Measurements from ENCODE around the gene NFE2L2. TPM values are rescaled to one million over a fixed set of nuclear protein-coding genes. Genes with fewer than 3 reads are reported as not detected.
"Not testable (repeated sequence)": the region's sequence is repeated elsewhere in the genome, so short reads cannot be mapped to it uniquely, and the experiment has no call there.

NFE2L2 gene
- polyA plus RNA-seq, 4 donors, result 56.7 to 94.2 (median 75.2) TPM

DNA sequence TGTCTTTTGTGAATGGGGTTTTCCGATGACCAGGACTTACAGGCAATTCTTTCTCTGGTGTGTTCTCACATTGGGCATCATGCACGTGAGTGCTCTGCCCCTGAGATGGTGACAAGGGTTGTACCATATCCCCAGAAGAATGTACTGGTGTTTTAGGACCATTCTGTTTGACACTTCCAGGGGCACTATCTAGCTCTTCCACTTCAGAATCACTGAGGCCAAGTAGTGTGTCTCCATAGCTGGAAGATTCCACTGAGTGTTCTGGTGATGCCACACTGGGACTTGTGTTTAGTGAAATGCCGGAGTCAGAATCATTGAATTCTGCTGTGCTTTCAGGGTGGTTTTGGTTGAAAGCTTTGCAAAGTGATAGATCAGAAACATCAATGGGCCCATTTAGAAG, 33.3 kb downstream of the NFE2L2 start:
- DNase-seq, result no peak
- Histone ChIP-seq H3K4me1 (ENCODE audit: control insufficient read depth in 3 of 3, insufficient read depth in 2 of 3, low read depth in 1 of 3, low read length in 2 of 3) (peaks cover 0 to 4% (median 0%) of the 10 kb centered on the region in 3 donors), H3K36me3 (ENCODE audit: control insufficient read depth in 3 of 3, insufficient read depth in 2 of 3, low read depth in 1 of 3, low read length in 3 of 3) (peaks cover 10 to 29% (median 23%) of the 10 kb centered on the region in 3 donors), H3K4me3 (ENCODE audit: low read depth in 1 of 3, low read length in 3 of 3) (no peak overlapping the region), H3K9me3 (ENCODE audit: control insufficient read depth in 2 of 2, insufficient read depth in 1 of 2, low read depth in 1 of 2, low read length in 1 of 2) (no peaks in the 10 kb centered on the region), H3K27me3 (ENCODE audit: control insufficient read depth in 3 of 3, insufficient read depth in 3 of 3, low read length in 3 of 3) (no peaks in the 10 kb centered on the region), H3K27ac (ENCODE audit: low read depth in 1 of 3, low read length in 2 of 3) (no peak overlapping the region)
- 88 to 90% (median 90%) methylated on average over 3 of the region's 3 CpGs for WGBS, 3 donors
- no peak for FAIRE-seq

DNA sequence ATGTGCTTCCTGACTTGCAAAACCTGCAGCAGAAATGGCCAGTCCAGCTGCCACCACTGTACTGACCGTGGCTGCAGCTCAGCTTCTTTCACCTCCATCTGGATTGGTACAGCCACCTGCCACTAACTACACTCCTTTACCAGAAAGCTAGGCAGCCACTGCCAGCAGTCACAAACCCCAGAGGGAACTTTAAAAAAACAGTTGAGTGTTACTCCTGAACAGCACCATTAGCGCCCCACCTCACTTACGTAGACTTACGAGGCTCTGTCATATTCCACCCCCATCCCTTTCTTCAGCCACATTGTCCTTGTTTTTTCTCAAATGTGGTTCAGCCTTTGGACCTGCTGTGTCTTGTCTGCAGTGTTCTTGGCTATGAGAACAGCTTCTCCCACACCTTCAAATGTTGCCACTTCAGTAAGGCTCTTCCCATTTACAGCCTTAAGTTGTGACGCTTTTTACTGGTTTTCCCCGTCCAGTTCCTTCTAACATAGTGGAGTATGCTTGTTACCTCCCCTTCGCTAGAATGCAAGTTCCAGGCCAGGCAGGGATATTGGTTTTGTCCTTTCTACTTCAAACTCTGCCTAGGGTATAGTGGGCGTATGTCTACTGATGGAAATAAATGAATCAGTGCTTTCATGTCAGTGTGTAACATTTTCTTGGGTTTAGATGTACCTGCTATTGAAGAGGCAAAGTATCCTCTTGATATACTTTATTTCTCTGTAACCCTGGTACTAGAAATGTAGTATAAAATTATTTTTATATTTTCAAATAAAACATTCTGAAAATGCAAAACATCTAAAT, 34.9 kb downstream of the NFE2L2 start:
- Histone ChIP-seq H3K36me3 (ENCODE audit: control insufficient read depth in 3 of 3, insufficient read depth in 2 of 3, low read depth in 1 of 3, low read length in 3 of 3) (peaks cover 10 to 29% (median 12%) of the 10 kb centered on the region in 3 donors), H3K4me3 (ENCODE audit: low read depth in 1 of 3, low read length in 3 of 3) (no peak overlapping the region), H3K9me3 (ENCODE audit: control insufficient read depth in 2 of 2, insufficient read depth in 1 of 2, low read depth in 1 of 2, low read length in 1 of 2) (no peaks in the 10 kb centered on the region), H3K4me1 (ENCODE audit: control insufficient read depth in 3 of 3, insufficient read depth in 2 of 3, low read depth in 1 of 3, low read length in 2 of 3) (peaks cover 0 to 4% (median 0%) of the 10 kb centered on the region in 3 donors), H3K27ac (ENCODE audit: low read depth in 1 of 3, low read length in 2 of 3) (no peak overlapping the region), H3K27me3 (ENCODE audit: control insufficient read depth in 3 of 3, insufficient read depth in 3 of 3, low read length in 3 of 3) (no peaks in the 10 kb centered on the region)
- no peak for FAIRE-seq
- no peak for DNase-seq
- WGBS, 3 donors, result 89 to 93% (median 89%) methylated on average over 8 of the region's 8 CpGs

DNA sequence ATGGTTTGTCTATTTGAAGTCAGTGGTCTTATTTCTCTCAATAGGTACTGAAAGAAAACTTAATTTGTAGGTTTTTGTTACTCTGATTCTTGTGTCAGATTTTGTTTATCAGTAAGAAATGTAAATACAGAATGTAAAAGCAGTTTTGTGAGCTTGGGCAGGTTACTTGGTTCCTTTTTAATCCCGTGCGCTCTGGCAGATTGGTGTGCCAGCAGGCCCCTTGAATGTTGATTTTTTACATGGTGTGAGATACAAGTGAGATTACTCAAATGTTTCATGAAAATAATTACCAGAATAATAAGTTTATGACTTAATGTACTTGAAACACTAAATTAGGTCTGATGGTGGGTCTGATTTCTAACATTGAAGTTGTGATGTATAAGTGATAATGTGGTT, 38.6 kb downstream of the NFE2L2 start:
- WGBS, 3 donors, result 77 to 84% (median 84%) methylated on average over 2 of the region's 2 CpGs

DNA sequence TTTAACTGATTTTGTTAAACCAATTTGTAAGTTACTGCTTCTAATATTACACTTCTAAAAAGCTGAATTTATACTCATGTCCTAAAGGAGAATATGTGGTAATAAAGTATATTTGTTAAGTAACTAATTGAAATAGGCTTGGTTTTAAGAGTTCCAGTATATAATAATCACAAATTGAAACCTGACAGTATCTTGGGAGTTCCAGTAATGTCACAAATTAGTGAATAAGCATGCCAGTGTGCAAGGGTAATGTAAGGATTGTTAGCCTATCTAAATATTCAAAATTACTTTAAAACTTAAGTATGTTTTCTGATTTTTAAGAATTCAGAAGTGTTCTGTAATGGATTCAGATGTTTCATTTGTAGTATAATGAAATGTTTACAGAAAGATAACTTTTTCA, 41.1 kb downstream of the NFE2L2 start:
- FAIRE-seq, result peak; percentile 68
- peaks cover 3 to 11% (median 8%) of the 10 kb centered on the region in 3 donors for H3K36me3 ChIP-seq (ENCODE audit: control insufficient read depth in 3 of 3, insufficient read depth in 2 of 3, low read depth in 1 of 3, low read length in 3 of 3)
- not testable (repeated sequence) for H3K4me3 ChIP-seq (ENCODE audit: low read depth in 1 of 3, low read length in 3 of 3); DNase-seq; H3K9me3 ChIP-seq (ENCODE audit: control insufficient read depth in 2 of 2, insufficient read depth in 1 of 2, low read depth in 1 of 2, low read length in 1 of 2); H3K27ac ChIP-seq (ENCODE audit: low read depth in 1 of 3, low read length in 2 of 3); H3K27me3 ChIP-seq (ENCODE audit: control insufficient read depth in 3 of 3, insufficient read depth in 3 of 3, low read length in 3 of 3); H3K4me1 ChIP-seq (ENCODE audit: control insufficient read depth in 3 of 3, insufficient read depth in 2 of 3, low read depth in 1 of 3, low read length in 2 of 3)

More for the DNA sequence above, 38.6 kb downstream of the NFE2L2 start:
- FAIRE-seq, result no peak
- Histone ChIP-seq H3K4me3 (ENCODE audit: low read depth in 1 of 3, low read length in 3 of 3) (no peak overlapping the region), H3K27me3 (ENCODE audit: control insufficient read depth in 3 of 3, insufficient read depth in 3 of 3, low read length in 3 of 3) (no peaks in the 10 kb centered on the region), H3K9me3 (ENCODE audit: control insufficient read depth in 2 of 2, insufficient read depth in 1 of 2, low read depth in 1 of 2, low read length in 1 of 2) (no peaks in the 10 kb centered on the region), H3K27ac (ENCODE audit: low read depth in 1 of 3, low read length in 2 of 3) (no peak overlapping the region), H3K4me1 (ENCODE audit: control insufficient read depth in 3 of 3, insufficient read depth in 2 of 3, low read depth in 1 of 3, low read length in 2 of 3) (no peaks in the 10 kb centered on the region), H3K36me3 (ENCODE audit: control insufficient read depth in 3 of 3, insufficient read depth in 2 of 3, low read depth in 1 of 3, low read length in 3 of 3) (peaks cover 7 to 15% (median 14%) of the 10 kb centered on the region in 3 donors)
- no peak for DNase-seq

DNA sequence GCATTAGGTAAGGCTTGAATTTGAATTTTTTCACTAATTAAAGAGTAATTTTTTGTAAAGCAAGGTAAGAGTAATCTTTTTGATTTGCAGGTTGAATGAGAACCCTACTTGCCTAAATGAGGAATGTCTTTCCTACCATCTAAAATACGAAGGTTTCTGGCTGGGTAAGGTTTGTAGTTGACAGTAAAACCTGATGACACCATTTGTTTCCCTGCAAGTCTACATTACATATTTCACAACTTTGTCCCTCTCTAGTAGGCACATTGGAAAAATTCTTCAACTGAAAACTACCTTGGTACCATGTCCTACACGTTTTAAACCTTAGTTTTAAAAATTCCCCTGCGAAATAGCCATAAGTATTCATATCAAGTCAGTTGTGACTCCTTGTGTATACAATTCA, 42.6 kb downstream of the NFE2L2 start:
- FAIRE-seq, result no peak
- 81 to 85% (median 84%) methylated on average over 3 of the region's 3 CpGs for WGBS, 3 donors

DNA sequence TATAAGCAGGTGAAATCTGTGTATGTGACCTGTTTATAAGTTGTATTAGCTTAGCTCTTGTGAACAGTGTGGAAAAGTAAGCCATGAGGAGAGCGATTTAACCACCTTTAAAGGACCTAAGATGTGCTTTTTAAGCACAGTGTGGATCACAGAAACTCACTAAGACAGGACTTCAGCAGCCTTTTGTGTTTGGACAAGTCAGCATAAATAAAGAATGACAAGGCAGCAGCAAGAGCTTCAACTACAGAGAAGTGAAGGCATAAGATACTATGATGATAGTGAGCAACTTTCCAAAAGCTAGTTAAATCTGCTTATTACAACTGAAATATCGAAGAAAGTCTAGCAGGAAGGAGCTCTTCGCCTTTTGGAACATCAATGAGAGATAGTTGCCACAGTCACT, 43.0 kb downstream of the NFE2L2 start:
- Histone ChIP-seq H3K4me1 (ENCODE audit: control insufficient read depth in 3 of 3, insufficient read depth in 2 of 3, low read depth in 1 of 3, low read length in 2 of 3) (peaks cover 0 to 2% (median 0%) of the 10 kb centered on the region in 3 donors), H3K9me3 (ENCODE audit: control insufficient read depth in 2 of 2, insufficient read depth in 1 of 2, low read depth in 1 of 2, low read length in 1 of 2) (no peaks in the 10 kb centered on the region), H3K27me3 (ENCODE audit: control insufficient read depth in 3 of 3, insufficient read depth in 3 of 3, low read length in 3 of 3) (no peaks in the 10 kb centered on the region), H3K27ac (ENCODE audit: low read depth in 1 of 3, low read length in 2 of 3) (no peak overlapping the region), H3K4me3 (ENCODE audit: low read depth in 1 of 3, low read length in 3 of 3) (no peak overlapping the region), H3K36me3 (ENCODE audit: control insufficient read depth in 3 of 3, insufficient read depth in 2 of 3, low read depth in 1 of 3, low read length in 3 of 3) (peaks cover 12 to 20% (median 13%) of the 10 kb centered on the region in 3 donors)
- FAIRE-seq, result no peak
- DNase-seq, result no peak
- WGBS, 3 donors, result 92 to 97% (median 96%) methylated on average over 3 of the region's 3 CpGs

More for the DNA sequence above, 42.6 kb downstream of the NFE2L2 start:
- no peak for DNase-seq
- no peaks in the 10 kb centered on the region for H3K27me3 ChIP-seq (ENCODE audit: control insufficient read depth in 3 of 3, insufficient read depth in 3 of 3, low read length in 3 of 3)
- no peak overlapping the region for H3K27ac ChIP-seq (ENCODE audit: low read depth in 1 of 3, low read length in 2 of 3)
- H3K4me1 ChIP-seq (ENCODE audit: control insufficient read depth in 3 of 3, insufficient read depth in 2 of 3, low read depth in 1 of 3, low read length in 2 of 3), result no peaks in the 10 kb centered on the region
- no peak overlapping the region for H3K4me3 ChIP-seq (ENCODE audit: low read depth in 1 of 3, low read length in 3 of 3)
- H3K9me3 ChIP-seq (ENCODE audit: control insufficient read depth in 2 of 2, insufficient read depth in 1 of 2, low read depth in 1 of 2, low read length in 1 of 2), result no peaks in the 10 kb centered on the region
- peaks cover 7 to 17% (median 13%) of the 10 kb centered on the region in 3 donors for H3K36me3 ChIP-seq (ENCODE audit: control insufficient read depth in 3 of 3, insufficient read depth in 2 of 3, low read depth in 1 of 3, low read length in 3 of 3)

DNA sequence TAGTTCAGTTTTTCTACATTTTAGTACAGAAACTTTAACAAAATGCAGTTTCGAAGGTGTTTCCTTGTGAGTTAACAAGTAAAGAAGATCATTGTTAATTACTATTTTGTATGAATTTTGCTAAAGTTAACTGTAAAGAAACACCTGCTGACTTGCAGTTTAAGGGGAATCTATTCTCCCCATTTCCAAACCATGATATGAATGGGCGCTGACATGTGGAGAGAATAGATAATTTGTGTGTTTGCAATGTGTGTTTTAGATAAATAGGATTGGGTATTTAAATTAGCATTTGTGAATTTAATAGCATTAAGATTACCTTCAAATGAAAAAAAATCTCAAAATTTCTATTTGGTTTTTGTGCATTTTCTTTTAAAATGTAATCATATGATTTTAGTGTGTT, 44.7 kb downstream of the NFE2L2 start:
- FAIRE-seq, result peak; percentile 87
- H3K4me3 ChIP-seq (ENCODE audit: low read depth in 1 of 3, low read length in 3 of 3); H3K9me3 ChIP-seq (ENCODE audit: control insufficient read depth in 2 of 2, insufficient read depth in 1 of 2, low read depth in 1 of 2, low read length in 1 of 2); H3K27me3 ChIP-seq (ENCODE audit: control insufficient read depth in 3 of 3, insufficient read depth in 3 of 3, low read length in 3 of 3); H3K27ac ChIP-seq (ENCODE audit: low read depth in 1 of 3, low read length in 2 of 3); DNase-seq; H3K4me1 ChIP-seq (ENCODE audit: control insufficient read depth in 3 of 3, insufficient read depth in 2 of 3, low read depth in 1 of 3, low read length in 2 of 3): not testable (repeated sequence)
- 86 to 92% (median 88%) methylated on average over 2 of the region's 2 CpGs for WGBS, 3 donors
- H3K36me3 ChIP-seq (ENCODE audit: control insufficient read depth in 3 of 3, insufficient read depth in 2 of 3, low read depth in 1 of 3, low read length in 3 of 3), result peaks cover 12 to 25% (median 16%) of the 10 kb centered on the region in 3 donors

DNA sequence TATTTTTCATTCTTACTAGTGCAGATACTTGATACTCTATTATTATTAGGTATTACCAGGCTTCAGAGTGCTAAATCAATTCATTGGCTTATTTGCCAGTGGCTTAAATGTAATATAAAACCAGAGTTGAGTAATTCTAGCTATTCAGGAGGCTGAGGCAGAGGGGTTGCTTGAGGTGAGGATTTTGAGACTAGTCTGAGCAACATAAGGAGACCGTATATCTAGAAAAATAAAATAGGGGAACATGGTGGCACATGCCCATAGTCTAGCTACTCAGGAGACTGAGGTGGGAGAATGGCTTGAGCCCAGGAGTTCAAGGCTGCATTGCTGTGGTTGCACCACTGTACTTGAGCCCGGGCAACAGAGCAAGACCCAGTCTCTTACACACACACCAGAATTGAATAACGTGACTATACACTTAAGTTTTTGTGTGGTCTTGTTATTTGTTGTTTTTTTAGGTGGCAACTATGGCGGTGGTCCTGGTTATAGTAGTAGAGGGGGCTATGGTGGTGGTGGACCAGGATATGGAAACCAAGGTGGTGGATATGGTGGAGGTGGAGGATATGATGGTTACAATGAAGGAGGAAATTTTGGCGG, 47.2 kb downstream of the NFE2L2 start:
- Histone ChIP-seq H3K4me3 (ENCODE audit: low read depth in 1 of 3, low read length in 3 of 3) (no peak overlapping the region), H3K27ac (ENCODE audit: low read depth in 1 of 3, low read length in 2 of 3) (no peak overlapping the region), H3K36me3 (ENCODE audit: control insufficient read depth in 3 of 3, insufficient read depth in 2 of 3, low read depth in 1 of 3, low read length in 3 of 3) (peaks cover 11 to 25% (median 13%) of the 10 kb centered on the region in 3 donors), H3K9me3 (ENCODE audit: control insufficient read depth in 2 of 2, insufficient read depth in 1 of 2, low read depth in 1 of 2, low read length in 1 of 2) (no peaks in the 10 kb centered on the region), H3K27me3 (ENCODE audit: control insufficient read depth in 3 of 3, insufficient read depth in 3 of 3, low read length in 3 of 3) (no peaks in the 10 kb centered on the region), H3K4me1 (ENCODE audit: control insufficient read depth in 3 of 3, insufficient read depth in 2 of 3, low read depth in 1 of 3, low read length in 2 of 3) (peaks cover 0 to 5% (median 3%) of the 10 kb centered on the region in 3 donors)
- no peak for FAIRE-seq
- DNase-seq, result no peak
- 72 to 83% (median 82%) methylated on average over 5 of the region's 5 CpGs for WGBS, 3 donors
